HepG2 (cell line): ENCODE data around the gene FBXO7. TPM values are rescaled to one million over a fixed set of nuclear protein-coding genes. Genes with fewer than 3 reads are reported as not detected.
A peak's percentile ranks its signal among the peaks of the same experiment; 100 is the strongest.

Experiments used
- AKNA ChIP-seq: sonication (generic); formaldehyde crosslinking; IDR thresholded peaks from 2 replicates; pipeline ENCODE4 v1.4.0; 2020; ENCODE audit warnings: missing genetic modification reagents, borderline replicate concordance
- BCL6 ChIP-seq: IDR thresholded peaks from 2 replicates; pipeline ENCODE4 v1.6.1; 2016; ENCODE audit warnings: missing genetic modification reagents, missing compliant biosample characterization
- DBP ChIP-seq: sonication (generic); formaldehyde crosslinking; IDR thresholded peaks from 2 replicates; pipeline ENCODE4 v1.4.0; 2020; ENCODE audit warnings: missing genetic modification reagents; ENCODE audit errors: not compliant biosample characterization
- E2F1 ChIP-seq: sonication (generic); formaldehyde crosslinking; IDR thresholded peaks from 2 replicates; pipeline ENCODE4 v1.5.0; 2020; ENCODE audit warnings: missing genetic modification reagents
- FLYWCH1 ChIP-seq: sonication (generic); formaldehyde crosslinking; IDR thresholded peaks from 2 replicates; pipeline ENCODE4 v1.8.1; 2023; ENCODE audit warnings: mild to moderate bottlenecking, missing genetic modification reagents
- JARID2 ChIP-seq: sonication (generic); formaldehyde crosslinking; IDR thresholded peaks from 2 replicates; pipeline ENCODE4 v1.8.1; 2023; ENCODE audit warnings: missing genetic modification reagents, inconsistent platforms; ENCODE audit not compliant: insufficient replicate concordance
- MTA1 ChIP-seq: sonication (generic); formaldehyde crosslinking; IDR thresholded peaks from 2 replicates; pipeline ENCODE4 v1.4.0; 2020; ENCODE audit warnings: missing genetic modification reagents, mild to moderate bottlenecking, borderline replicate concordance
- MTERF4 ChIP-seq: sonication (generic); formaldehyde crosslinking; IDR thresholded peaks from 2 replicates; pipeline ENCODE4 v1.8.0; 2023; ENCODE audit warnings: mild to moderate bottlenecking, missing genetic modification reagents
- PCBP2 ChIP-seq: fragments of 200-400 bp; formaldehyde crosslinking; optimal IDR thresholded peaks from 2 replicates; pipeline ENCODE3; 2018; ENCODE audit warnings: low read length, low read depth; ENCODE audit not compliant: poor library complexity, severe bottlenecking
- PLSCR1 ChIP-seq: sonication (generic); formaldehyde crosslinking; IDR thresholded peaks from 2 replicates; pipeline ENCODE4 v1.5.0; 2020; ENCODE audit warnings: missing genetic modification reagents, mild to moderate bottlenecking, borderline replicate concordance
- SAP130 ChIP-seq: IDR thresholded peaks from 2 replicates; pipeline ENCODE4 v1.6.1; 2016; ENCODE audit warnings: low read depth
- SIN3B ChIP-seq: fragments of 150-350 bp; IDR thresholded peaks from 2 replicates; pipeline ENCODE4 v1.6.1; 2014; ENCODE audit warnings: low read length
- XBP1 ChIP-seq: sonication (generic); formaldehyde crosslinking; IDR thresholded peaks from 2 replicates; pipeline ENCODE4 v1.5.0; 2020; ENCODE audit warnings: missing genetic modification reagents
- XRCC5 ChIP-seq: fragments of 200-400 bp; formaldehyde crosslinking; optimal IDR thresholded peaks from 2 replicates; pipeline ENCODE3; 2017; ENCODE audit warnings: mild to moderate bottlenecking, low read length
- ZNF224 ChIP-seq: sonication (generic); formaldehyde crosslinking; IDR thresholded peaks from 2 replicates; pipeline ENCODE4 v1.5.0; 2020; ENCODE audit warnings: mild to moderate bottlenecking, missing genetic modification reagents
- ZNF253 ChIP-seq: sonication (generic); formaldehyde crosslinking; IDR thresholded peaks from 2 replicates; pipeline ENCODE4 v1.8.0; 2022; ENCODE audit warnings: mild to moderate bottlenecking, missing genetic modification reagents, borderline replicate concordance
- ZNF432 ChIP-seq: sonication (generic); formaldehyde crosslinking; IDR thresholded peaks from 2 replicates; pipeline ENCODE4 v1.5.0; 2020; ENCODE audit warnings: missing genetic modification reagents, mild to moderate bottlenecking, borderline replicate concordance
- ZNF569 ChIP-seq: sonication (generic); formaldehyde crosslinking; IDR thresholded peaks from 2 replicates; pipeline ENCODE4 v1.5.0; 2020; ENCODE audit warnings: mild to moderate bottlenecking, missing genetic modification reagents, moderate library complexity, borderline replicate concordance
- polyA plus RNA-seq, 8 experiments: library from polyadenylated mRNA; depleted of rRNA in 3 of 8; stranded (reverse) in 7 of 8; unstranded in 1 of 8; fragments of >200 nt; fragmentation: Illumina TruSeq in 4 of 8; extraction: Trizol in 4 of 8; gene quantifications; 2 replicates each; pipeline versions ENCODE4 v1.2.1 to v1.2.3, GENCODE V29; 2011 to 2016; ENCODE audit warnings: low read depth in 4 of 8, missing spikeins in 1 of 8, mixed read lengths in 1 of 8; ENCODE audit not compliant: insufficient read depth in 1 of 8
- total RNA-seq, 5 experiments: library from RNA; depleted of rRNA; stranded (reverse); fragments of >200 nt; fragmentation: Illumina TruSeq; extraction: Trizol; gene quantifications; 2 replicates each; pipeline ENCODE4 v1.2.3, GENCODE V29; 2016; ENCODE audit warnings: low read depth in 1 of 5

FBXO7 gene
- total and polyA plus RNA-seq, 2 of the 13 experiments (the other 11 are each of a cell fraction or from before 2014, with no cell fraction given) = 105 to 172 TPM

GRCh38 chr22:32528984-32529982, 54.7 kb downstream of the FBXO7 start (continued):
- no peak for TF ChIP-seq PLSCR1 (CRISPR knock-in tag)
- TF ChIP-seq ZNF224 (CRISPR knock-in tag) = no peak
- TF ChIP-seq SAP130 = peak; percentile 71
- no peak for TF ChIP-seq JARID2
- no peak for TF ChIP-seq DBP (CRISPR knock-in tag)
- no peak for TF ChIP-seq FLYWCH1
- TF ChIP-seq E2F1 (CRISPR knock-in tag) = peak; percentile 47; the same call in 1 of the 2 replicates
- TF ChIP-seq XRCC5 = peak; percentile 84
- no peak for TF ChIP-seq MTA1
- TF ChIP-seq ZNF569 = no peak
- no peak for TF ChIP-seq AKNA (CRISPR knock-in tag)
- TF ChIP-seq SIN3B = no peak
- TF ChIP-seq ZNF432 = no peak
- TF ChIP-seq ZNF253 = no peak
- TF ChIP-seq PCBP2 = no peak
- no peak for TF ChIP-seq XBP1
- TF ChIP-seq MTERF4 (CRISPR knock-in tag) = no peak
- TF ChIP-seq BCL6 (CRISPR knock-in tag) = no peak; the same call in 1 of the 2 replicates
